ENCODE measurements around the gene HDLBP.

HDLBP gene

GRCh38 chr2:241227594-241227993 is 87.9 kb downstream of the HDLBP start:
- DNase-seq = no peak

GRCh38 chr2:241226723-241227572 is 88.5 kb downstream of the HDLBP start:
- no peak for DNase-seq

- DNase-seq = no peak
Measured at GRCh38 chr2:241225983-241226382, 89.5 kb downstream of the HDLBP start.

- no peak for DNase-seq
Measured at GRCh38 chr2:241225545-241225944, 89.9 kb downstream of the HDLBP start.

GRCh38 chr2:241224851-241225438 is 90.5 kb downstream of the HDLBP start:
- no peak for DNase-seq

GRCh38 chr2:241224018-241224850 is 91.2 kb downstream of the HDLBP start:
- DNase-seq = no peak

- DNase-seq = no peak
Measured at GRCh38 chr2:241223211-241224017, 92.1 kb downstream of the HDLBP start.

- no peak for DNase-seq
Measured at GRCh38 chr2:241219856-241220356, 95.6 kb downstream of the HDLBP start.

GRCh38 chr2:241219030-241219382 is 96.5 kb downstream of the HDLBP start:
- DNase-seq = no peak

- no peak for DNase-seq
Measured at GRCh38 chr2:241218131-241219029, 97.1 kb downstream of the HDLBP start.

- DNase-seq = no peak
Measured at GRCh38 chr2:241217320-241218031, 98.0 kb downstream of the HDLBP start.

- DNase-seq = no peak
Measured at GRCh38 chr2:241216211-241216761, 99.2 kb downstream of the HDLBP start.

GRCh38 chr2:241215421-241215820 is 100.1 kb downstream of the HDLBP start:
- DNase-seq = no peak

- no peak for DNase-seq
Measured at GRCh38 chr2:241214766-241215165, 100.7 kb downstream of the HDLBP start.

- no peak for DNase-seq
Measured at GRCh38 chr2:241214209-241214608, 101.3 kb downstream of the HDLBP start.

- DNase-seq = no peak
Measured at GRCh38 chr2:241213567-241213966, 101.9 kb downstream of the HDLBP start.

GRCh38 chr2:241213041-241213440 is 102.4 kb downstream of the HDLBP start:
- no peak for DNase-seq

GRCh38 chr2:241211276-241211675 is 104.2 kb downstream of the HDLBP start:
- DNase-seq = no peak

- no peak for DNase-seq
Measured at GRCh38 chr2:241209271-241209670, 106.2 kb downstream of the HDLBP start.

- DNase-seq = no peak
Measured at GRCh38 chr2:241208058-241208457, 107.4 kb downstream of the HDLBP start.

Measured in activated gamma-delta T cell (primary cell).